ENCODE measurements around the gene FTCDNL1. TPM values are rescaled to one million over a fixed set of nuclear protein-coding genes. Genes with fewer than 3 reads are reported as not detected.

The FTCDNL1 gene
- total and polyA plus RNA-seq, 2 donors (not counting 1 experiment from before 2014, with no cell fraction given), result 1.7 to 1.9 TPM

DNA sequence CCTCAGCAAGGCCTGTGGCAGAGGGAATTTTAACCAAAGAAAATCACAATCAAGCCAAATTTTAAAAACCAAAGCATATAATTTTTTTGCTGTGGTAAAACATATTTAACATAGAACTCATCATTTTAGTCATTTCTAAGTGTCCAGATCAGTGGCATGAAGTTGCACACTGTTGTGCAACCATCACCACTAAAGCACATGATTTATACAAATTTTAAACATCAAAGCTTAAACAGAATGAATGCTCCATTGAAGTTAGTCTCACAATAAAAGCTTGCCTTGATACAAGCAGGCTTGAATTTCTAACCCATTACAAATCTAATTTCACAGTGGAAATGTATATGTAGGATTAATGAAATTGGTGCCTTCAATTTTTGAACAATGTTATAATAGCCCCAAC, 31.2 kb downstream of the FTCDNL1 start:
- no peak for DNase-seq
- no peaks in the 10 kb centered on the region for H3K79me2 ChIP-seq (ENCODE audit: control insufficient read depth, insufficient read depth, low read length)
- ChIA-PET POLR2A (no interaction called here), CTCF (no interaction called here)
- H3K27me3 ChIP-seq (replicated peaks in 1 of 4; ENCODE audit: control extremely low read depth in 1 of 4, control insufficient read depth in 3 of 4, insufficient read depth in 4 of 4, low read length in 3 of 4), result no peaks in the 10 kb centered on the region
- no peaks in the 10 kb centered on the region for H3K36me3 ChIP-seq (replicated peaks in 1 of 2; ENCODE audit: control extremely low read depth in 1 of 2, control insufficient read depth in 1 of 2, extremely low read depth in 1 of 2, insufficient read depth in 2 of 2, low read length in 1 of 2)
- no peak overlapping the region for H3K4me2 ChIP-seq (replicated peaks; ENCODE audit: low read depth, low read length, poor library complexity, severe bottlenecking)
- H3K4me3 ChIP-seq (ENCODE audit: control extremely low read depth in 1 of 5, extremely low read depth in 1 of 5, insufficient read depth in 1 of 5, low read depth in 2 of 5, low read length in 4 of 5), result no peak overlapping the region
- intact Hi-C loops (cut with micrococcal nuclease), result no loop called here
- no peaks in the 10 kb centered on the region for H3K9me3 ChIP-seq (ENCODE audit: control extremely low read depth in 1 of 3, control insufficient read depth in 2 of 3, insufficient read depth in 1 of 3, low read length in 2 of 3)
- H2AFZ ChIP-seq (ENCODE audit: insufficient read depth, low read depth, low read length, poor library complexity, severe bottlenecking), result no peak overlapping the region
- no peaks in the 10 kb centered on the region for H3K9me3 Mint-ChIP-seq (ENCODE audit: insufficient read depth)
- H3K4me1 ChIP-seq (ENCODE audit: control insufficient read depth in 2 of 2, insufficient read depth in 2 of 2, low read length in 2 of 2), result no peaks in the 10 kb centered on the region
- H3K4me3 Mint-ChIP-seq, result no peak overlapping the region
- H3K27me3 Mint-ChIP-seq, result no peaks in the 10 kb centered on the region
- H3K27ac ChIP-seq (ENCODE audit: low read length in 2 of 2), result no peak overlapping the region
- no peak for ATAC-seq (ENCODE audit: low read depth)
- H4K20me1 ChIP-seq (ENCODE audit: control insufficient read depth, insufficient read depth, low read length, poor library complexity, severe bottlenecking), result no peaks in the 10 kb centered on the region
- no peaks in the 10 kb centered on the region for H3K4me1 Mint-ChIP-seq
- TF ChIP-seq EZH2 (IDR thresholded peaks at IDR 0.05; ENCODE audit: borderline replicate concordance, insufficient read depth, low read depth, low read length, poor library complexity, severe bottlenecking), result no peak
- TF ChIP-seq, protein P1, sequence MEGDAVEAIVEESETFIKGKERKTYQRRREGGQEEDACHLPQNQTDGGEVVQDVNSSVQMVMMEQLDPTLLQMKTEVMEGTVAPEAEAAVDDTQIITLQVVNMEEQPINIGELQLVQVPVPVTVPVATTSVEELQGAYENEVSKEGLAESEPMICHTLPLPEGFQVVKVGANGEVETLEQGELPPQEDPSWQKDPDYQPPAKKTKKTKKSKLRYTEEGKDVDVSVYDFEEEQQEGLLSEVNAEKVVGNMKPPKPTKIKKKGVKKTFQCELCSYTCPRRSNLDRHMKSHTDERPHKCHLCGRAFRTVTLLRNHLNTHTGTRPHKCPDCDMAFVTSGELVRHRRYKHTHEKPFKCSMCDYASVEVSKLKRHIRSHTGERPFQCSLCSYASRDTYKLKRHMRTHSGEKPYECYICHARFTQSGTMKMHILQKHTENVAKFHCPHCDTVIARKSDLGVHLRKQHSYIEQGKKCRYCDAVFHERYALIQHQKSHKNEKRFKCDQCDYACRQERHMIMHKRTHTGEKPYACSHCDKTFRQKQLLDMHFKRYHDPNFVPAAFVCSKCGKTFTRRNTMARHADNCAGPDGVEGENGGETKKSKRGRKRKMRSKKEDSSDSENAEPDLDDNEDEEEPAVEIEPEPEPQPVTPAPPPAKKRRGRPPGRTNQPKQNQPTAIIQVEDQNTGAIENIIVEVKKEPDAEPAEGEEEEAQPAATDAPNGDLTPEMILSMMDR (IDR thresholded peaks at IDR 0.05), result no peak
- no peak overlapping the region for H3K27ac Mint-ChIP-seq
- no peak overlapping the region for H3K9ac ChIP-seq (ENCODE audit: low read length)

DNA sequence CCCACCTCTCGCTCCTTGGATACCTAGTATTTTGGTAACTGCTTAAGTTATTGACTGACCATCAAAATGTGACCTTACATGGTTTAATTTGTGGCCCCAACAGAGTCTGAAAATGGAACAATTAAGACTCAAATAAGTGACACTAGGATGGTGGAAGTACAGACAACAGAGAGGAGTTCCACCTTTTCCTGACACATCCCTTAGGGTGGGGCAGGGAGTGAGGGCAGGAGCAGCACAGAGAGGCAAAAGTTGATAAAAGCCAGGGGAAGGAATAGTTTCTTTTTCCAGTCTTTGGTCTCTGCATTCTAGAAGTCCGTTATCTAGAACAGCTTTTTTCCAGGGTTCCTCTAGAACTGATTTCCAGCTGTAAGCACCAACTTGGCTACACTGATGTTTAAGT, 32.2 kb downstream of the FTCDNL1 start:
- ATAC-seq (ENCODE audit: low read depth) (no peak), DNase-seq (no peak)
- H4K20me1 ChIP-seq (ENCODE audit: control insufficient read depth, insufficient read depth, low read length, poor library complexity, severe bottlenecking), result no peaks in the 10 kb centered on the region
- H3K9me3 Mint-ChIP-seq (ENCODE audit: insufficient read depth), result no peaks in the 10 kb centered on the region
- ChIA-PET POLR2A (no interaction called here), CTCF (no interaction called here)
- no CpG with 5 or more reads among the region's 2 CpGs for WGBS (ENCODE audit: insufficient coverage)
- H3K36me3 ChIP-seq (replicated peaks in 1 of 2; ENCODE audit: control extremely low read depth in 1 of 2, control insufficient read depth in 1 of 2, extremely low read depth in 1 of 2, insufficient read depth in 2 of 2, low read length in 1 of 2), result no peaks in the 10 kb centered on the region
- no peak overlapping the region for H3K27ac Mint-ChIP-seq
- H3K4me3 ChIP-seq (ENCODE audit: control extremely low read depth in 1 of 5, extremely low read depth in 1 of 5, insufficient read depth in 1 of 5, low read depth in 2 of 5, low read length in 4 of 5), result no peak overlapping the region
- H3K9me3 ChIP-seq (ENCODE audit: control extremely low read depth in 1 of 3, control insufficient read depth in 2 of 3, insufficient read depth in 1 of 3, low read length in 2 of 3), result no peaks in the 10 kb centered on the region
- H3K79me2 ChIP-seq (ENCODE audit: control insufficient read depth, insufficient read depth, low read length), result no peaks in the 10 kb centered on the region
- no peak overlapping the region for H3K27ac ChIP-seq (ENCODE audit: low read length in 2 of 2)
- H3K27me3 ChIP-seq (replicated peaks in 1 of 4; ENCODE audit: control extremely low read depth in 1 of 4, control insufficient read depth in 3 of 4, insufficient read depth in 4 of 4, low read length in 3 of 4), result no peaks in the 10 kb centered on the region
- no peak overlapping the region for H3K4me2 ChIP-seq (replicated peaks; ENCODE audit: low read depth, low read length, poor library complexity, severe bottlenecking)
- H3K27me3 Mint-ChIP-seq, result no peaks in the 10 kb centered on the region
- H3K9ac ChIP-seq (ENCODE audit: low read length), result no peak overlapping the region
- intact Hi-C loops (cut with micrococcal nuclease), result no loop called here
- H3K4me1 ChIP-seq (ENCODE audit: control insufficient read depth in 2 of 2, insufficient read depth in 2 of 2, low read length in 2 of 2), result no peaks in the 10 kb centered on the region
- TF ChIP-seq EZH2 (IDR thresholded peaks at IDR 0.05; ENCODE audit: borderline replicate concordance, insufficient read depth, low read depth, low read length, poor library complexity, severe bottlenecking), result no peak
- TF ChIP-seq, protein P1 (IDR thresholded peaks at IDR 0.05), result no peak
- H2AFZ ChIP-seq (ENCODE audit: insufficient read depth, low read depth, low read length, poor library complexity, severe bottlenecking), result no peak overlapping the region
- no peak overlapping the region for H3K4me3 Mint-ChIP-seq
- no peaks in the 10 kb centered on the region for H3K4me1 Mint-ChIP-seq
